GM12891 (cell line): Measurements from ENCODE around the gene MEAF6.
A peak's percentile ranks its signal among the peaks of the same experiment; 100 is the strongest.

Source experiments
- DNase-seq: peaks from one replicate; pipeline ENCODE4 v3.0.0; 2011; ENCODE audit warnings: low spot score; ENCODE audit not compliant: insufficient read length
- FAIRE-seq: peaks from 2 replicates; lab custom pipeline; 2011; peaks lifted over from hg19 to GRCh38; lab: Jason Lieb, UNC
- PAX5 ChIP-seq: IDR thresholded peaks from 2 replicates; pipeline ENCODE4 v1.6.1; 2011; ENCODE audit warnings: low read length, moderate library complexity, mild to moderate bottlenecking; ENCODE audit not compliant: insufficient read depth, severe bottlenecking
- POLR2A ChIP-seq: IDR thresholded peaks from 2 replicates; pipeline ENCODE4 v1.6.1; 2011; ENCODE audit warnings: low read depth, low read length, control low read depth
- POLR2AphosphoS5 ChIP-seq: IDR thresholded peaks from 2 replicates; pipeline ENCODE4 v1.6.1; 2011; ENCODE audit warnings: low read depth, low read length, control low read depth
- POU2F2 ChIP-seq: IDR thresholded peaks from 2 replicates; pipeline ENCODE4 v1.6.1; 2011; ENCODE audit warnings: low read depth, mild to moderate bottlenecking, control low read depth, low read length, moderate library complexity
- SPI1 ChIP-seq: IDR thresholded peaks from 2 replicates; pipeline ENCODE4 v1.6.1; 2011; ENCODE audit warnings: low read depth, low read length, control low read depth
- TAF1 ChIP-seq: IDR thresholded peaks from 2 replicates; pipeline ENCODE4 v1.6.1; 2011; ENCODE audit warnings: low read depth, low read length, control low read depth

The MEAF6 gene

DNA sequence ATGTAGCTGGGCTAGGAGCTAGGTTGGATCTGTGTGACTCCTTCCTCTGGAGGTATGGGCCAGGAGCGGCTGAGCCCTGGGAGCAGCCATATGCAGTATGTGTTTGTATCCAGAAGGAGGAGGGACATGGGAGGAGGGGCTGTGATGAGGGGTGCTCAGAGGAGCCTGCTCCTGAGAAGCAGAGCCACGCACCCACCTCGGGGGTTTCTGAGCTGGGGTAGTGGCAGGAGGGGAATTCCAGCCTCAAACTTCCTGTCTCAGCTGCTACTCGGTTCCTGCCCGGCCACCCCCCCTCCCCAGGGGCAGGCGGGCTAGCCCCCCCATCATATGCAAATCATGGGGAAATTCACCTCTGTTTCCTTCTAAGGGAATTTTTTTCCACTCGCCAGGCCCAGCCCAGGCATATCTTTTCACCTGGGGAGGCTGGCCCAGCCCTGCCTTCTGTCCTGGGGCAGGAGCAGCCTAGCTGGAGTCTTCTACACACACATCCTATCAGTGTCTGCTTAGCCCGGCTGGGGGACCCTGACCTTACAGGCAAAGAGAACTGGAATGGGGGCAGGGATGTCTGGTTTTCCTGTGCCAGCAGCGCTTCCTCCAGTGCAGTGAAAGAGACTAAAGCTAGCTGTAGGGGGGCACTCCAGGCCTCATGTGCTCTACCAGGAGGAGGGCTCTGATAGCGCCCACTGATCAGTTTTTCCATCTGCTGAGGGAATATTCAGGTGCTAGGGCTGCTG is 37.2 kb downstream of the MEAF6 start:
- peak; percentile 63 for DNase-seq
- FAIRE-seq = peak; percentile 80

DNA sequence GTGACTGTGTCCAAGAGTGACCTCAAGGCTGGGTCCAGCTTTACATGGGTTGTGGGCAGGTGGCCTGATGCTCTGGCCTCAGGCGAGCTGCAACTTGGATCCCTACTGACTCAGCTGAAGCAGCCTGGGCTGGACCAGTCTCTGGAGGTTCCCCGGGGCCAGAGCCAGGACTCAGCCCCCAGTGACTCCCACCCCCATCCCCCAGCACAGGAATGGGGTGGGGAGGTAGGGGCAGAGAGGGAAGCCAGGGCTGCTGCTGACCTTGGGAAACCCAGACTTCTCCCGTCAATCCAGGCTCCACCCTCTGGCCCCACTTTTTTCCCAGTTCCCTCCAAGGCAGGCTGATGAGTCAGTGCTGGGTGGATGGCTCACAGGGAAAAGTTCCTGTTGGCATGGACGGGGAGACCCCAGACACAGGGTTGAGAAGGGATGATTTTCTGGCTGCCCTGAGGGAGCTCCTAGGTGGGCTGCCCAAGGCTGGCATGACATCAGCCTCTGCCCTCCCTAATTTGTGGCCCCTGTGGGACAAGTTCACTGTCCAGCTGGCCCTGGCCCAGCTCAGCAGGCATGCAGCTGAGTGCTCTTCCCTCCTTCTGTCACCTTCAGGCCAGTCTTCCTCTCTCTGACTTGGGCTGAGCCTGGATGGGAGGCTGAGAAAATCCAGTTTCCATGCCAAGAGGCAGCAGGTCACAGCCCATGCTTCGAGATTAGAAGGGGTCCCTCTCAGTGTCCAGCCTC is 37.9 kb downstream of the MEAF6 start:
- DNase-seq = no peak
- TF ChIP-seq TAF1 (no peak), POLR2A (peak; percentile 39)
- FAIRE-seq = peak; percentile 9

More for the DNA sequence above, 37.2 kb downstream of the MEAF6 start:
- TF ChIP-seq POLR2A = peak; percentile 60
- TF ChIP-seq PAX5 = no peak
- peak; percentile 38; the same call in 1 of the 2 replicates for TF ChIP-seq SPI1
- peak; percentile 32; the same call in 1 of the 2 replicates for TF ChIP-seq POLR2AphosphoS5
- peak; percentile 42; the same call in 1 of the 2 replicates for TF ChIP-seq TAF1
- TF ChIP-seq POU2F2 = peak; percentile 99

DNA sequence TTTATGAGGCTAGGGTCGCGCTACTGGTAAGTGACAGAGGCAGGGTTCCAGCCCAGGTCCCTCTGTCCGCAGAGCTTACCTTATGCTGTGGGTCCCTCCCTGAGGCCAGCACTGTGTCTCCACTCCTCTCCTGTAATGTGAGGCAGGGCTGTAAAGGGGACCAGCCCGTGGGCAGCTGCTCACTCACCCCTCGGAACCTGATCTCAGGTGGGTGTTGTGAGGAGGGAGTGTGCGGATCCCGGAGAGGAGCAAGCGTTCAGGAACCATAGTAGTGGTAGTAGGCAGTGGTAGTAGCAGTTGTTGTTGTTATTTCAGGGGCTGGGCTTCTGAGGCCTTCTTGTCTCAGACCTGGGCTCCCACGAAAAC is 38.5 kb downstream of the MEAF6 start:
- TF ChIP-seq POLR2A (no peak), TAF1 (no peak), PAX5 (no peak), SPI1 (no peak), POLR2AphosphoS5 (0 out of 2 replicates have a peak, but pooled peaks have one; percentile 9), POU2F2 (no peak)
- DNase-seq (no peak), FAIRE-seq (no peak)

- FAIRE-seq = no peak
- DNase-seq = no peak
- no peak for TF ChIP-seq TAF1
- no peak for TF ChIP-seq POLR2AphosphoS5
- TF ChIP-seq POU2F2 = no peak
- TF ChIP-seq POLR2A = no peak
- no peak for TF ChIP-seq SPI1
- no peak for TF ChIP-seq PAX5
These were observed 39.0 kb downstream of the MEAF6 start for GRCh38 chr1:37475380-37476086.

- FAIRE-seq (no peak), DNase-seq (no peak)
- TF ChIP-seq POU2F2 (peak; percentile 8; the same call in 1 of the 2 replicates), PAX5 (no peak), POLR2A (peak; percentile 47; the same call in 1 of the 2 replicates), TAF1 (no peak), SPI1 (no peak), POLR2AphosphoS5 (peak; percentile 36; the same call in 1 of the 2 replicates)
These were observed 39.7 kb downstream of the MEAF6 start for GRCh38 chr1:37474697-37475379.

DNA sequence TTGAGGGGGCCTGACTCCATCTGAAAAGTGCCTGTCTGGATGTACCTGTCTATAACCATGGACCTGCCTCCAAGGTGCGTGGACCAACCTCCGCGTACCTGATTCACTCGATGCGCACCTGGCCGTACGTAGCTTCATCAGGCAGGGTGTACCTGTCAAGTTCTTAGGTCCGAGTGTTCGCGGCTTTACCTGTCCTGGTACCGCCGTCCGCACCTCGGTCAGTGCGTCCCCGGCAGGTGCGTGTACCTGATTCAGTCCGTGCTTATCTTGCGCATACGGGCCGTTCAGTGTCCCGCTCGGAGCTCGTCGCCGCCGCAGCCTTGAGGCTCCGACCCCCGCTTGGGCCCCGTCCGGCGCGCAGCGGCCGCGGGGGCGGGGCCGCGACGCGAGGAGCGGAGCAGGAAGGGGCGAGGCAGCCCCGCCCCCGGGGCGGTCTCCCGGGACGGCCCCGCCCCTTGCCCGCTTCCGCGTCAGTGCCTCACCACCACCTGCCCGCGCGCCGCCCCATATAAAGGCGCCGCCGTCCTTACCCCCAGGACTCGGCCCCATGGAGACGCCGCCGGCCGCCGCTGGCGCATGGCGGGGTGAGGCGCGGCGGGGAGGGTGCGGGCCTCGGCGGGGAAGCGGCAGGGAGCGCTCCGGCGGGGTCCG is 40.4 kb downstream of the MEAF6 start, which contains the start of gene ZC3H12A:
Gene ZC3H12A (plus strand): TSS at position 535 of the 651 bp plus-strand sequence. CDS start 917 bp downstream, outside the sequence.
- peak; percentile 97 for DNase-seq
- TF ChIP-seq TAF1 (peak; percentile 62; the same call in 1 of the 2 replicates), PAX5 (no peak), POU2F2 (no peak), SPI1 (no peak), POLR2AphosphoS5 (peak; percentile 91), POLR2A (peak; percentile 91)
- peak; percentile 87 for FAIRE-seq

DNA sequence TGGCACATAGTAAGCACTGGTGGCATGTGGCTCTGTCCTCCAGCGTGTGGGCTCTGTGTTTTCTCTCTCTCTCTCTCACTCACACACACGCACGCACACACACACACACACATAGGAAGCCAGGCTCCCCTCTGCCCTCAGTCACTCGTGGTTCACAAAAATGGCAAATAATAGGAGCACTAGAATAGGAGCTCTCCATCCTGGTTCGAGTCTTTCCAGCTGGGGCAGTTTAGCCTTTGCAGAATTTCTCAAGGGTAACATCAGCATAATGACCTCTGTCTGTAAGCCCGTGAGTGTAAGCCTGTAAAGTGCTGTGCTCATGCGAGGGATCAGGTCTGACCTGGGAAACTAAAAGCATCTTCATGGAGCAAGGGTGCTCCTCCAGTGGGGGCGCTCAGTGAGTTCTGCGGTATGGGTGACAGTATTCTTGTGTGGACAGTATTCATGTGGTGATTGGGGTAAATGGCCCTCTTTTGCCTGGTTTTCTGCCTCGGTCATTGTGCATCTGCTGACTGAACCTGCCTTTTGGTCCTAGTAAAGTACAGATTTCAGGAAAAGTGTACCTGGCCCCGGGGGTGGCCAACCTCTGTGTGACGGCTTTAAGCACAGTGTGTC is 41.0 kb downstream of the MEAF6 start:
- FAIRE-seq (no peak), DNase-seq (no peak)
- no peak for TF ChIP-seq POLR2A
- no peak for TF ChIP-seq PAX5
- no peak for TF ChIP-seq TAF1
- TF ChIP-seq POU2F2 = no peak
- TF ChIP-seq POLR2AphosphoS5 = no peak
- TF ChIP-seq SPI1 = no peak

- no peak for DNase-seq
- TF ChIP-seq POLR2A (no peak), PAX5 (no peak), TAF1 (no peak), SPI1 (no peak), POLR2AphosphoS5 (no peak), POU2F2 (no peak)
- no peak for FAIRE-seq
These were observed 41.6 kb downstream of the MEAF6 start for GRCh38 chr1:37472994-37473393.
